PFSK-1 (cell line): ENCODE measurements around the gene ATP6V0E2.

Experiments used
- FOXP2 ChIP-seq: optimal IDR thresholded peaks from 2 replicates; pipeline ENCODE3; 2011; ENCODE audit warnings: borderline replicate concordance, control low read depth, inconsistent platforms; ENCODE audit not compliant: insufficient read depth; ENCODE audit errors: extremely low read length, extremely low read depth
- POLR2AphosphoS5 ChIP-seq: IDR thresholded peaks from 2 replicates; pipeline ENCODE4 v1.6.1; 2012; ENCODE audit warnings: low read depth, mild to moderate bottlenecking, control low read depth, low read length, moderate library complexity
- REST ChIP-seq, 2 experiments: IDR thresholded peaks; 2 replicates each; pipeline versions ENCODE4 v1.6.1 to v1.8.0; 2011 to 2012; ENCODE audit warnings: low read depth in 2 of 2, low read length in 2 of 2, control low read depth in 1 of 2, inconsistent platforms in 1 of 2, mild to moderate bottlenecking in 1 of 2, moderate library complexity in 1 of 2; ENCODE audit not compliant: insufficient read depth in 1 of 2
- SIN3A ChIP-seq: IDR thresholded peaks from 2 replicates; pipeline ENCODE4 v1.6.1; 2012; ENCODE audit warnings: mild to moderate bottlenecking, low read length, moderate library complexity, borderline replicate concordance; ENCODE audit not compliant: insufficient read depth
- TAF1 ChIP-seq: IDR thresholded peaks from 2 replicates; pipeline ENCODE4 v1.6.1; 2012; ENCODE audit warnings: low read length, control low read depth, borderline replicate concordance; ENCODE audit not compliant: insufficient read depth

The ATP6V0E2 gene

DNA sequence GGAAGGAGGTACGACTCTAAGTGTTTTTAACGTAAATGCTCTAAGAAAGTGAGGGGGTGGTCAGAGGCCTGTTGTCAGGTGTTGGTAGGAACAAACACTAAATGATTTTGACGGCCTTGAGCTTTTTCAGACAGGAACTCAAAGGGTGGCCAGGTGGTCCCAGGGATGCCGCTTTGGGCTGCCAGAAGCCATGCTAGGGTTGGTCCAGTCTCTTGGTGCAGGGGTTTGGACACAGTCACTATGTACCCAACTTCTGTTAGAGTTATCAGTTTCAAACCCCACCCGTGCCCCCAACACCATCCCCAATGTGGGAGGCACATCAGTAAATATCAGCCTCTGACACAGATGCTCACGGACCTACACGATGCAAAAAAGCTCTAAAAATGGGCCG, 9.3 kb downstream of the ATP6V0E2 start:
- TF ChIP-seq FOXP2 = no peak
- no peak for TF ChIP-seq SIN3A
- TF ChIP-seq POLR2AphosphoS5 = no peak
- TF ChIP-seq TAF1 = no peak
- no peak for TF ChIP-seq REST (IDR thresholded peaks at IDR 0.05; ENCODE audit: insufficient read depth in 1 of 2, low read depth in 2 of 2, low read length in 2 of 2)

DNA sequence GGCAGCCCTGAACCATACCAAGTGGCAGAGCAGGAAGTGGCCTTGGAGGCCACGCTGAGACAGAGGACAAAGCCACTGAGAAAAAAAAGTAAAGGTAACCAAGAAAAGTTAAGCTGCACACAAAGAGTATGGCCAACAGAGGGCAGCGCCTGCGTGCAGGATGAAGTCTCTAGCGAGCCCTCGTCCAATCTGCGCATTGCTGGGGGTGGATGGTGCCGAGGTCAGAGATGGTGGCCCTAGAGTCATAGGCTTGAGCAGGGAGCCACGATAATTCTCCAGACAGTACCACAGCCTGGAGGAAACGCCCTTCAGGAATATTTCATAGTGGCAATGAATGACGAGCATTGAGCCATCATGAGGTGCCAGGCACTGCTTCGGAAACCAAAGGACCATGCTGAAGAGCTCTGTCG, 9.7 kb downstream of the ATP6V0E2 start:
- no peak for TF ChIP-seq POLR2AphosphoS5
- no peak for TF ChIP-seq TAF1
- no peak for TF ChIP-seq FOXP2
- TF ChIP-seq REST (IDR thresholded peaks at IDR 0.05; ENCODE audit: insufficient read depth in 1 of 2, low read depth in 2 of 2, low read length in 2 of 2) = no peak
- TF ChIP-seq SIN3A = no peak

DNA sequence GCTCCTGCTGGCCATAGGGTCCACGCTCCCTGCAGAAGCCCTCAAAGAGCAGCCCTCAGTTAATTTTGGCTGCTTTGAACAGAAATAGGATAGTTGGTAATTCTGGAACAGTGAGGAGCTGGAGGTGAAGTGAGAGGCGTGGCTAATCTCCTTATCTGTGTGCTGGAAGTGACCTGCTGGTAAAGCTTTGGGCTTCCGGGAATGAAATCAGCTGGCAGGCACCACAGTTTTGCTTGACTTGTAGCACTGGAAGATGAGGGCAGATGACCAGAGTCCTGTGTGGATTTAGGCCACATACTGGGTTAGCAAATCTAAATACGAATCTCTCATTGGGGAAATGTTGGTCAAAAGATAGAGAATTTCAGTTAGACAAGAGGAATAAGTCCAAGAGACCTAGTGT, 10.2 kb downstream of the ATP6V0E2 start:
- TF ChIP-seq TAF1 = no peak
- TF ChIP-seq POLR2AphosphoS5 = no peak
- TF ChIP-seq REST (IDR thresholded peaks at IDR 0.05; ENCODE audit: insufficient read depth in 1 of 2, low read depth in 2 of 2, low read length in 2 of 2) = no peak
- no peak for TF ChIP-seq SIN3A
- no peak for TF ChIP-seq FOXP2

- no peak for TF ChIP-seq TAF1
- no peak for TF ChIP-seq REST (IDR thresholded peaks at IDR 0.05; ENCODE audit: insufficient read depth in 1 of 2, low read depth in 2 of 2, low read length in 2 of 2)
- TF ChIP-seq FOXP2 = no peak
- no peak for TF ChIP-seq POLR2AphosphoS5
These were observed 10.8 kb downstream of the ATP6V0E2 start for GRCh38 chr7:149884541-149884940.
